ENCODE results near the gene CUL9. TPM values are rescaled to one million over a fixed set of nuclear protein-coding genes. Genes with fewer than 3 reads are reported as not detected.

Gene CUL9
- total and polyA plus RNA-seq, 2 experiments from 2014 or later, result 2.6 to 11.3 TPM

DNA sequence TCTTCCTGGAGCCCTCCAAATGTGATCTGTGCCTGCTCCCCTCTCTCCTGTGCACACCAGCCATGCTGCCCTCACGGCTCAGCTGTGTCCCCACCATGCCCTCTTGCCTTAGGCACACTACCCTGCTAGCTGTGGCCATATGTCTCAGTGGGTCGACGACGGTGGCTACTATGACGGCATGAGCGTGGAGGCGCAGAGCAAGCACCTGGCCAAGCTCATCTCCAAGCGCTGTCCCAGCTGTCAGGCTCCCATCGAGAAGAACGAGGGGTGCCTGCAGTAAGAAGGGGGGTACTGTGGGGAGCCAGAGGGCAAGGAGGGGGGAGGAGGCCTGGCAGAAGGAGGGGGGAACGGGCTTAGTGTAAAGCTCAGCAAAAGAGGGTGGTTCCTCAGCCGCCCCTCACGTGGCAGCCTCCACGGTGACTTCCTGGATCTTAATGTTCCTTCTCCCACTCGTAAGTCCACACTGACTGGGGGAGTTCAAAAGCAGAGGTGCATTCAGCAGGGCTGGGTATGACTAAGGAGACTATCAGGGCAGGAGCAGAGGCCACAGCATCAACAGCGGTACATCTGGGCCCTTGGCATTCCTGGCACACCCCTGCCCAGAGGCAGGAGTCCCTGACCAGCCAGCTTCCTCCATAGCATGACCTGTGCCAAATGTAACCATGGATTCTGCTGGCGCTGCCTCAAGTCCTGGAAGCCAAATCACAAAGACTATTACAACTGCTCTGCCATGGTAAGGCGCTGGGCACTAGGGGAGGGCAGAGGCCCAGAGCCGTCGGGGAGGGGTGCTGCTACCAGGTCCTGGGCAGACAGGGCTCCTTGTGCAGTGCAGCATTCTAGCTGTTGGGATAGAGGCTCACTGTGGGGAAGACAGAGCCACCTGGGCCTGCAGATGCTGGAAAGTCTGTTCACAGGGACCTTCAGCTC is 39.3 kb downstream of the CUL9 start:
- no peaks in the 10 kb centered on the region for H3K36me3 ChIP-seq (ENCODE audit: insufficient read depth)
- H3K79me2 ChIP-seq (replicated peaks; ENCODE audit: insufficient read depth), result no peaks in the 10 kb centered on the region
- peaks cover 9% of the 10 kb centered on the region; the same call in 1 of the 2 replicates for H3K4me1 ChIP-seq (ENCODE audit: insufficient read depth)
- Mint-ChIP-seq H3K9me3 (no peaks in the 10 kb centered on the region), H3K27ac (peak overlapping the region; percentile 49), H3K4me3 (no peak overlapping the region), H3K27me3 (ENCODE audit: insufficient read depth, low read depth, poor library complexity) (peaks cover 21% of the 10 kb centered on the region), H3K36me3 (ENCODE audit: low read depth) (peaks cover 7% of the 10 kb centered on the region), H3K4me1 (peaks cover 19% of the 10 kb centered on the region)
- no peaks in the 10 kb centered on the region for H4K20me1 ChIP-seq (replicated peaks; ENCODE audit: insufficient read depth)
- H3K4me3 ChIP-seq, result no peak overlapping the region
- H3K9me2 ChIP-seq (ENCODE audit: insufficient read depth), result no peaks in the 10 kb centered on the region
- no peak overlapping the region for H3K4me2 ChIP-seq
- DNase-seq (ENCODE audit: low spot score), result no peak
- H2AFZ ChIP-seq, result no peak overlapping the region
- TF ChIP-seq POLR2AphosphoS5 (IDR thresholded peaks at IDR 0.05; ENCODE audit: low read depth) (no peak), CREB1 (CRISPR knock-in tag; IDR thresholded peaks at IDR 0.05; ENCODE audit: low read depth) (no peak), JUNB (IDR thresholded peaks at IDR 0.05; ENCODE audit: unreplicated experiment) (no peak), STAT1 (IDR thresholded peaks at IDR 0.05; ENCODE audit: unreplicated experiment) (no peak), ZNF331 (CRISPR knock-in tag; IDR thresholded peaks at IDR 0.05; ENCODE audit: low read depth) (no peak), NANOG (IDR thresholded peaks at IDR 0.05; ENCODE audit: borderline replicate concordance) (no peak), ZNF114 (CRISPR knock-in tag; IDR thresholded peaks at IDR 0.05) (no peak), EZH2 (IDR thresholded peaks at IDR 0.05; ENCODE audit: low read depth, unreplicated experiment) (no peak), EZH2phosphoT487 (IDR thresholded peaks at IDR 0.05; ENCODE audit: unreplicated experiment) (no peak)
- TF ChIP-seq, protein P1, sequence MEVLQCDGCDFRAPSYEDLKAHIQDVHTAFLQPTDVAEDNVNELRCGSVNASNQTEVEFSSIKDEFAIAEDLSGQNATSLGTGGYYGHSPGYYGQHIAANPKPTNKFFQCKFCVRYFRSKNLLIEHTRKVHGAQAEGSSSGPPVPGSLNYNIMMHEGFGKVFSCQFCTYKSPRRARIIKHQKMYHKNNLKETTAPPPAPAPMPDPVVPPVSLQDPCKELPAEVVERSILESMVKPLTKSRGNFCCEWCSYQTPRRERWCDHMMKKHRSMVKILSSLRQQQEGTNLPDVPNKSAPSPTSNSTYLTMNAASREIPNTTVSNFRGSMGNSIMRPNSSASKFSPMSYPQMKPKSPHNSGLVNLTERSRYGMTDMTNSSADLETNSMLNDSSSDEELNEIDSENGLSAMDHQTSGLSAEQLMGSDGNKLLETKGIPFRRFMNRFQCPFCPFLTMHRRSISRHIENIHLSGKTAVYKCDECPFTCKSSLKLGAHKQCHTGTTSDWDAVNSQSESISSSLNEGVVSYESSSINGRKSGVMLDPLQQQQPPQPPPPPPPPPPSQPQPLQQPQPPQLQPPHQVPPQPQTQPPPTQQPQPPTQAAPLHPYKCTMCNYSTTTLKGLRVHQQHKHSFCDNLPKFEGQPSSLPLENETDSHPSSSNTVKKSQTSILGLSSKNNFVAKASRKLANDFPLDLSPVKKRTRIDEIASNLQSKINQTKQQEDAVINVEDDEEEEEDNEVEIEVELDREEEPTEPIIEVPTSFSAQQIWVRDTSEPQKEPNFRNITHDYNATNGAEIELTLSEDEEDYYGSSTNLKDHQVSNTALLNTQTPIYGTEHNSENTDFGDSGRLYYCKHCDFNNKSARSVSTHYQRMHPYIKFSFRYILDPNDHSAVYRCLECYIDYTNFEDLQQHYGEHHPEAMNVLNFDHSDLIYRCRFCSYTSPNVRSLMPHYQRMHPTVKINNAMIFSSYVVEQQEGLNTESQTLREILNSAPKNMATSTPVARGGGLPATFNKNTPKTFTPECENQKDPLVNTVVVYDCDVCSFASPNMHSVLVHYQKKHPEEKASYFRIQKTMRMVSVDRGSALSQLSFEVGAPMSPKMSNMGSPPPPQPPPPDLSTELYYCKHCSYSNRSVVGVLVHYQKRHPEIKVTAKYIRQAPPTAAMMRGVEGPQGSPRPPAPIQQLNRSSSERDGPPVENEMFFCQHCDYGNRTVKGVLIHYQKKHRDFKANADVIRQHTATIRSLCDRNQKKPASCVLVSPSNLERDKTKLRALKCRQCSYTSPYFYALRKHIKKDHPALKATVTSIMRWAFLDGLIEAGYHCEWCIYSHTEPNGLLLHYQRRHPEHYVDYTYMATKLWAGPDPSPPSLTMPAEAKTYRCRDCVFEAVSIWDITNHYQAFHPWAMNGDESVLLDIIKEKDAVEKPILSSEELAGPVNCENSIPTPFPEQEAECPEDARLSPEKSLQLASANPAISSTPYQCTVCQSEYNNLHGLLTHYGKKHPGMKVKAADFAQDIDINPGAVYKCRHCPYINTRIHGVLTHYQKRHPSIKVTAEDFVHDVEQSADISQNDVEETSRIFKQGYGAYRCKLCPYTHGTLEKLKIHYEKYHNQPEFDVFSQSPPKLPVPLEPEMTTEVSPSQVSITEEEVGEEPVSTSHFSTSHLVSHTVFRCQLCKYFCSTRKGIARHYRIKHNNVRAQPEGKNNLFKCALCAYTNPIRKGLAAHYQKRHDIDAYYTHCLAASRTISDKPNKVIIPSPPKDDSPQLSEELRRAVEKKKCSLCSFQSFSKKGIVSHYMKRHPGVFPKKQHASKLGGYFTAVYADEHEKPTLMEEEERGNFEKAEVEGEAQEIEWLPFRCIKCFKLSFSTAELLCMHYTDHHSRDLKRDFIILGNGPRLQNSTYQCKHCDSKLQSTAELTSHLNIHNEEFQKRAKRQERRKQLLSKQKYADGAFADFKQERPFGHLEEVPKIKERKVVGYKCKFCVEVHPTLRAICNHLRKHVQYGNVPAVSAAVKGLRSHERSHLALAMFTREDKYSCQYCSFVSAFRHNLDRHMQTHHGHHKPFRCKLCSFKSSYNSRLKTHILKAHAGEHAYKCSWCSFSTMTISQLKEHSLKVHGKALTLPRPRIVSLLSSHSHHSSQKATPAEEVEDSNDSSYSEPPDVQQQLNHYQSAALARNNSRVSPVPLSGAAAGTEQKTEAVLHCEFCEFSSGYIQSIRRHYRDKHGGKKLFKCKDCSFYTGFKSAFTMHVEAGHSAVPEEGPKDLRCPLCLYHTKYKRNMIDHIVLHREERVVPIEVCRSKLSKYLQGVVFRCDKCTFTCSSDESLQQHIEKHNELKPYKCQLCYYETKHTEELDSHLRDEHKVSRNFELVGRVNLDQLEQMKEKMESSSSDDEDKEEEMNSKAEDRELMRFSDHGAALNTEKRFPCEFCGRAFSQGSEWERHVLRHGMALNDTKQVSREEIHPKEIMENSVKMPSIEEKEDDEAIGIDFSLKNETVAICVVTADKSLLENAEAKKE (CRISPR knock-in tag; IDR thresholded peaks at IDR 0.05), result no peak
- TF ChIP-seq, protein P2, sequence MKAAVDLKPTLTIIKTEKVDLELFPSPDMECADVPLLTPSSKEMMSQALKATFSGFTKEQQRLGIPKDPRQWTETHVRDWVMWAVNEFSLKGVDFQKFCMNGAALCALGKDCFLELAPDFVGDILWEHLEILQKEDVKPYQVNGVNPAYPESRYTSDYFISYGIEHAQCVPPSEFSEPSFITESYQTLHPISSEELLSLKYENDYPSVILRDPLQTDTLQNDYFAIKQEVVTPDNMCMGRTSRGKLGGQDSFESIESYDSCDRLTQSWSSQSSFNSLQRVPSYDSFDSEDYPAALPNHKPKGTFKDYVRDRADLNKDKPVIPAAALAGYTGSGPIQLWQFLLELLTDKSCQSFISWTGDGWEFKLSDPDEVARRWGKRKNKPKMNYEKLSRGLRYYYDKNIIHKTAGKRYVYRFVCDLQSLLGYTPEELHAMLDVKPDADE (IDR thresholded peaks at IDR 0.05), result no peak
- TF ChIP-seq, protein P3, sequence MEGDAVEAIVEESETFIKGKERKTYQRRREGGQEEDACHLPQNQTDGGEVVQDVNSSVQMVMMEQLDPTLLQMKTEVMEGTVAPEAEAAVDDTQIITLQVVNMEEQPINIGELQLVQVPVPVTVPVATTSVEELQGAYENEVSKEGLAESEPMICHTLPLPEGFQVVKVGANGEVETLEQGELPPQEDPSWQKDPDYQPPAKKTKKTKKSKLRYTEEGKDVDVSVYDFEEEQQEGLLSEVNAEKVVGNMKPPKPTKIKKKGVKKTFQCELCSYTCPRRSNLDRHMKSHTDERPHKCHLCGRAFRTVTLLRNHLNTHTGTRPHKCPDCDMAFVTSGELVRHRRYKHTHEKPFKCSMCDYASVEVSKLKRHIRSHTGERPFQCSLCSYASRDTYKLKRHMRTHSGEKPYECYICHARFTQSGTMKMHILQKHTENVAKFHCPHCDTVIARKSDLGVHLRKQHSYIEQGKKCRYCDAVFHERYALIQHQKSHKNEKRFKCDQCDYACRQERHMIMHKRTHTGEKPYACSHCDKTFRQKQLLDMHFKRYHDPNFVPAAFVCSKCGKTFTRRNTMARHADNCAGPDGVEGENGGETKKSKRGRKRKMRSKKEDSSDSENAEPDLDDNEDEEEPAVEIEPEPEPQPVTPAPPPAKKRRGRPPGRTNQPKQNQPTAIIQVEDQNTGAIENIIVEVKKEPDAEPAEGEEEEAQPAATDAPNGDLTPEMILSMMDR (conservative IDR thresholded peaks at IDR 0.05; ENCODE audit: low read depth in 2 of 2), result no peak
- TF ChIP-seq, protein P4, sequence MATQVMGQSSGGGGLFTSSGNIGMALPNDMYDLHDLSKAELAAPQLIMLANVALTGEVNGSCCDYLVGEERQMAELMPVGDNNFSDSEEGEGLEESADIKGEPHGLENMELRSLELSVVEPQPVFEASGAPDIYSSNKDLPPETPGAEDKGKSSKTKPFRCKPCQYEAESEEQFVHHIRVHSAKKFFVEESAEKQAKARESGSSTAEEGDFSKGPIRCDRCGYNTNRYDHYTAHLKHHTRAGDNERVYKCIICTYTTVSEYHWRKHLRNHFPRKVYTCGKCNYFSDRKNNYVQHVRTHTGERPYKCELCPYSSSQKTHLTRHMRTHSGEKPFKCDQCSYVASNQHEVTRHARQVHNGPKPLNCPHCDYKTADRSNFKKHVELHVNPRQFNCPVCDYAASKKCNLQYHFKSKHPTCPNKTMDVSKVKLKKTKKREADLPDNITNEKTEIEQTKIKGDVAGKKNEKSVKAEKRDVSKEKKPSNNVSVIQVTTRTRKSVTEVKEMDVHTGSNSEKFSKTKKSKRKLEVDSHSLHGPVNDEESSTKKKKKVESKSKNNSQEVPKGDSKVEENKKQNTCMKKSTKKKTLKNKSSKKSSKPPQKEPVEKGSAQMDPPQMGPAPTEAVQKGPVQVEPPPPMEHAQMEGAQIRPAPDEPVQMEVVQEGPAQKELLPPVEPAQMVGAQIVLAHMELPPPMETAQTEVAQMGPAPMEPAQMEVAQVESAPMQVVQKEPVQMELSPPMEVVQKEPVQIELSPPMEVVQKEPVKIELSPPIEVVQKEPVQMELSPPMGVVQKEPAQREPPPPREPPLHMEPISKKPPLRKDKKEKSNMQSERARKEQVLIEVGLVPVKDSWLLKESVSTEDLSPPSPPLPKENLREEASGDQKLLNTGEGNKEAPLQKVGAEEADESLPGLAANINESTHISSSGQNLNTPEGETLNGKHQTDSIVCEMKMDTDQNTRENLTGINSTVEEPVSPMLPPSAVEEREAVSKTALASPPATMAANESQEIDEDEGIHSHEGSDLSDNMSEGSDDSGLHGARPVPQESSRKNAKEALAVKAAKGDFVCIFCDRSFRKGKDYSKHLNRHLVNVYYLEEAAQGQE (IDR thresholded peaks at IDR 0.05; ENCODE audit: unreplicated experiment), result no peak
- no peak overlapping the region for H3K27ac ChIP-seq (ENCODE audit: low read depth)
- no peak for ATAC-seq
- no peaks in the 10 kb centered on the region for H3F3A ChIP-seq (replicated peaks; ENCODE audit: low read depth)
- H3K27me3 ChIP-seq (ENCODE audit: insufficient read depth), result no peaks in the 10 kb centered on the region
